Bronchial epithelial cell (primary cell): ENCODE data around the gene SEMA4D. TPM values are rescaled to one million over a fixed set of nuclear protein-coding genes. Genes with fewer than 3 reads are reported as not detected.
A peak's percentile ranks its signal among the peaks of the same experiment; 100 is the strongest.

Experiments
- DNase-seq: peaks from one replicate; pipeline ENCODE4 v3.0.0-alpha.2; 2010; ENCODE audit warnings: low read depth
- FAIRE-seq: peaks from 2 replicates; lab custom pipeline; 2011; peaks lifted over from hg19 to GRCh38; lab: Jason Lieb, UNC
- H3K27me3 ChIP-seq: 2 replicates; pipeline ENCODE4 v1.5.1; 2011; ENCODE audit warnings: low read length; ENCODE audit not compliant: control insufficient read depth, insufficient read depth
- H3K36me3 ChIP-seq: 2 replicates; pipeline ENCODE4 v1.5.1; 2011; ENCODE audit warnings: low read length; ENCODE audit not compliant: control insufficient read depth, insufficient read depth
- H3K4me3 ChIP-seq: 2 replicates; pipeline ENCODE4 v1.5.1; 2011; ENCODE audit warnings: mild to moderate bottlenecking, low read depth, low read length, control low read depth
- CTCF ChIP-seq: IDR thresholded peaks from 2 replicates; pipeline ENCODE4 v1.5.1; 2011; ENCODE audit warnings: mild to moderate bottlenecking, moderate library complexity, low read length, control low read depth, inconsistent platforms; ENCODE audit not compliant: insufficient read depth, severe bottlenecking
- total RNA-seq: library from RNA; depleted of rRNA; stranded (reverse); fragments of >200 nt; gene quantifications from 2 replicates; pipeline ENCODE4 v1.2.1, GENCODE V29; 2014

The SEMA4D gene
- total RNA-seq, 1 donor from 2014 or later, result 1.8 TPM

DNA sequence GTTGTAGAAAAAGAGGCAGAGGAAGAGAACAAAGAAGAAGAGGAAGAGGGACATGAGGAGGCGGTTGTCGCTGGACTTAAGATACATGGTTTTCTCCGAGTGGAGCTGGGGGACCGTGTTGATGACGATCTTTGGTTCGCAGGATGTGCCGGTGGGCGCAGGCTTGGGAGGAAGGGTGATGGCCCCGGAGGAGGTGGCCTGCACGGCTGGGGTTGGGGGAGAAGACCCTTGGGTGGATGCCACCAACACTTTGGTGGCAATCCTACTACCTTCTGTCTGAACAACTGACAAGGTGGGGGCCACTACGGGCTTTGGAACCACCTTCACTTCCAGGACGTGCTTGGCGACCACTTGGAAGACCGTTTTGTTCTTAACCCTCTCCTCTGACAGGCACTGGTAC, 118.9 kb downstream of the SEMA4D start:
- FAIRE-seq (no peak), DNase-seq (no peak)
- no peak for TF ChIP-seq CTCF
- Histone ChIP-seq H3K36me3 (no peaks in the 10 kb centered on the region), H3K27me3 (no peaks in the 10 kb centered on the region), H3K4me3 (no peak overlapping the region)

GRCh38 chr9:89378541-89378940, 119.4 kb downstream of the SEMA4D start:
- FAIRE-seq, result peak; percentile 55

DNA sequence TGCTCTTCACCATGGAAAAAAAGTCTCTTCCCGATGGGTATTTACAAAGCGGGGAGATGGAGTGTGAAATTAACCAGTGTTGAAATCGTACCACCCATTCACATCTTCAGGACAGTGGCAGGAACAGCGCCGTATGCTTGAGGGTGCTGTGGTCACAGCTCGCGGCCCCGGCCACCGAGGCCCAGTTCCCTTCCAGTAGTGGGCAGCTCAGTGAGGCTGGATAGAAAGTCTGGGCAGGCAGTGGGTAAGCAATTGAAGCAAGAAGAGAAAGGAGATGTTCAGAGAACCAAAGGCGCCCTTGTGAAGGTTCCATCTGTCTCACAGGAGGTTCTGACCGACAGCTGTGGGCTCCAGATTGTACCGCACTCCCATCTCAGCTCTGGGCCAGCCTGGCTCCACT, 120.5 kb downstream of the SEMA4D start:
- Histone ChIP-seq H3K27me3 (no peaks in the 10 kb centered on the region), H3K36me3 (no peaks in the 10 kb centered on the region), H3K4me3 (no peak overlapping the region)
- no peak for DNase-seq
- FAIRE-seq, result no peak
- no peak for TF ChIP-seq CTCF

More at GRCh38 chr9:89378541-89378940, 119.4 kb downstream of the SEMA4D start:
- Histone ChIP-seq H3K36me3 (no peaks in the 10 kb centered on the region), H3K27me3 (no peaks in the 10 kb centered on the region), H3K4me3 (no peak overlapping the region)
- no peak for DNase-seq
- TF ChIP-seq CTCF, result no peak

- Histone ChIP-seq H3K27me3 (no peaks in the 10 kb centered on the region), H3K4me3 (no peak overlapping the region), H3K36me3 (no peaks in the 10 kb centered on the region)
- DNase-seq (no peak), FAIRE-seq (no peak)
- TF ChIP-seq CTCF, result no peak
Measured at GRCh38 chr9:89376741-89377351, 121.1 kb downstream of the SEMA4D start.

DNA sequence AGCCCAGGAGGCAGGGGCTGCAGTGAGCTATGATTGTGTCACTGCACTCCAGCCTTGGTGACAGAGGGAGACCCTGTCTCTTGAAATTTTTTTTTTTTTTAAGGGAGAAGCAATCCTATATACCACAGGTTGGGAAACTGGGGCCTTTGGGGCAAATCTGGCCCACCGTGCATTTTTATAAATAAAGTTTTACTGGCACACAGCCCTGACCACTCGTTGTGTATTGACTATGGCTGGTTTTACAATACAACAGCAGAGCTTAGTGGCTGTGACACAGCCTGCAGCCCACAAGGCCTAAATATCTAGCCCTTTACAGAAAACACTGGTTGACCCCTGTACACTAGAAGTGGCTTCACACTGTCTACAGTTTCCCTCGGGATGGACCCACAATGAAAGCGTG, 121.6 kb downstream of the SEMA4D start:
- DNase-seq (no peak), FAIRE-seq (no peak)
- Histone ChIP-seq H3K4me3 (no peak overlapping the region), H3K36me3 (no peaks in the 10 kb centered on the region), H3K27me3 (no peaks in the 10 kb centered on the region)
- no peak for TF ChIP-seq CTCF
